HCT116 (cell line): ENCODE measurements around the gene ADIPOQ. TPM values are rescaled to one million over a fixed set of nuclear protein-coding genes. Genes with fewer than 3 reads are reported as not detected.

Experiments
- ATAC-seq: fragments of 200-7000 bp; cut with Tn5 transposase; 2 replicates; pipeline ENCODE4 v1.9.1; 2020; ENCODE audit warnings: mild to moderate bottlenecking, moderate library complexity
- BruUV-seq: library from RNA; stranded (reverse); fragments of 400-500 nt; replicated peaks from 2 replicates; lab custom pipeline; 2021; lab: Mats Ljungman, UMichigan
- CTCF ChIA-PET: fragments of 300-600 bp; sonication (Branson Sonifier 250); formaldehyde crosslinking; loops from one replicate; lab custom pipeline; 2021; ENCODE audit warnings: antibody characterized with exemption; lab: Charles Lee
- POLR2A ChIA-PET: fragments of 300-600, 350-600 bp; sonication (Branson Sonifier 250); formaldehyde crosslinking; loops from one replicate; lab custom pipeline; 2021; ENCODE audit warnings: antibody characterized with exemption; lab: Charles Lee
- RAD21 ChIA-PET, 2 experiments: fragments of 300-600 bp; sonication (Branson Sonifier 250); formaldehyde crosslinking; loops; one replicate each; lab custom pipeline; 2023; ENCODE audit warnings: low total read pairs in 2 of 2; ENCODE audit not compliant: uncharacterized antibody in 2 of 2, unreplicated experiment in 2 of 2, low non-redundant PET in 1 of 2; lab: Charles Lee
- DNase-seq: peaks from one replicate; pipeline ENCODE4 v3.0.0-alpha.2; 2010; ENCODE audit warnings: low read depth, low spot score
- H2AFZ ChIP-seq: fragments of 200-600 bp; shearing (Covaris generic), sonication (generic); 2 replicates; pipeline ENCODE4 v1.6.1; 2017; ENCODE audit warnings: low read depth, mixed run types, mixed read lengths, antibody characterized with exemption, low read length; ENCODE audit not compliant: poor library complexity, severe bottlenecking
- H3K27ac ChIP-seq: 2 replicates; pipeline ENCODE4 v1.5.1; 2012; ENCODE audit warnings: low read depth, low read length
- H3K27me3 ChIP-seq: fragments of 200-600 bp; sonication (generic); 2 replicates; pipeline ENCODE4 v1.6.1; 2016; ENCODE audit warnings: mixed run types, low read length, mixed read lengths; ENCODE audit not compliant: insufficient read depth
- H3K36me3 ChIP-seq, 2 experiments: fragments of 200-500 bp in 1 of 2; fragments of 200-600 bp in 1 of 2; sonication (Bioruptor generic) in 1 of 2; sonication (generic) in 1 of 2; 2 replicates each; pipeline versions ENCODE4 v1.5.1 to v1.6.1; 2014 to 2016; ENCODE audit warnings: low read length in 2 of 2, inconsistent platforms in 1 of 2, mixed read lengths in 1 of 2, mixed run types in 1 of 2; ENCODE audit not compliant: insufficient read depth in 2 of 2, control insufficient read depth in 1 of 2
- H3K4me1 ChIP-seq, 2 experiments: fragments of 200-600 bp in 1 of 2; sonication (generic) in 1 of 2; 2 replicates each; pipeline versions ENCODE4 v1.5.1 to v1.6.1; 2012 to 2017; ENCODE audit warnings: low read length in 2 of 2, inconsistent platforms in 1 of 2, mild to moderate bottlenecking in 1 of 2, mixed read lengths in 1 of 2, mixed run types in 1 of 2, moderate library complexity in 1 of 2; ENCODE audit not compliant: insufficient read depth in 2 of 2, control insufficient read depth in 1 of 2
- H3K4me2 ChIP-seq: fragments of 200-600 bp; sonication (generic); 2 replicates; pipeline ENCODE4 v1.6.1; 2017; ENCODE audit warnings: mixed run types, low read length, mixed read lengths
- H3K4me3 ChIP-seq, 2 experiments: fragments of 200-600 bp in 1 of 2; sonication (generic) in 1 of 2; replicated peaks in 1 of 2; 2 replicates each; pipeline ENCODE4 v1.5.1; 2011 to 2016; ENCODE audit warnings: low read length in 2 of 2, control low read depth in 1 of 2, low read depth in 1 of 2, mild to moderate bottlenecking in 1 of 2, mixed read lengths in 1 of 2, mixed run types in 1 of 2
- H3K79me2 ChIP-seq: fragments of 200-600 bp; sonication (generic); 2 replicates; pipeline ENCODE4 v1.6.1; 2017; ENCODE audit warnings: mild to moderate bottlenecking, mixed run types, low read length, moderate library complexity, mixed read lengths; ENCODE audit not compliant: insufficient read depth
- H3K9ac ChIP-seq: fragments of 200-600 bp; sonication (generic); 2 replicates; pipeline ENCODE4 v1.6.1; 2016; ENCODE audit warnings: low read length, mixed read lengths
- H3K9me2 ChIP-seq: fragments of 200-600 bp; sonication (generic), shearing (Covaris generic); 2 replicates; pipeline ENCODE4 v1.6.1; 2017; ENCODE audit warnings: mixed run types, mild to moderate bottlenecking, moderate library complexity; ENCODE audit not compliant: insufficient read depth
- H3K9me3 ChIP-seq, 2 experiments: fragments of 200-500 bp in 1 of 2; fragments of 200-600 bp in 1 of 2; sonication (Bioruptor generic) in 1 of 2; sonication (generic) in 1 of 2; 2 replicates each; pipeline ENCODE4 v1.6.1; 2014 to 2017; ENCODE audit warnings: low read length in 2 of 2, mixed read lengths in 2 of 2, inconsistent platforms in 1 of 2, low read depth in 1 of 2, mild to moderate bottlenecking in 1 of 2, mixed run types in 1 of 2, moderate library complexity in 1 of 2; ENCODE audit not compliant: control insufficient read depth in 1 of 2, insufficient read depth in 1 of 2
- H4K20me1 ChIP-seq: fragments of 200-600 bp; sonication (generic), shearing (Covaris generic); 2 replicates; pipeline ENCODE4 v1.6.1; 2017; ENCODE audit warnings: mixed run types, mild to moderate bottlenecking, moderate library complexity; ENCODE audit not compliant: insufficient read depth
- ATF3 ChIP-seq: IDR thresholded peaks from 2 replicates; pipeline ENCODE4 v1.6.1; 2012
- CEBPB ChIP-seq: IDR thresholded peaks from 2 replicates; pipeline ENCODE4 v1.6.1; 2012; ENCODE audit warnings: low read depth
- CTCF ChIP-seq, 3 experiments: fragments of 200-600 bp in 1 of 3; sonication (generic) in 1 of 3; IDR thresholded peaks in 2 of 3; conservative IDR thresholded peaks in 1 of 3; 2 replicates each; pipeline ENCODE4 v1.5.1; 2012 to 2017; ENCODE audit warnings: low read depth in 2 of 3, low read length in 2 of 3, antibody characterized with exemption in 1 of 3, borderline replicate concordance in 1 of 3, control low read depth in 1 of 3, mild to moderate bottlenecking in 1 of 3, mixed read lengths in 1 of 3, mixed run types in 1 of 3, moderate library complexity in 1 of 3; ENCODE audit not compliant: insufficient read depth in 1 of 3
- ELF1 ChIP-seq: IDR thresholded peaks from 2 replicates; pipeline ENCODE4 v1.6.1; 2012; ENCODE audit warnings: low read depth, borderline replicate concordance
- EZH2 ChIP-seq: fragments of 200-600 bp; sonication (generic); IDR thresholded peaks from 2 replicates; pipeline ENCODE4 v1.6.1; 2017; ENCODE audit warnings: antibody characterized with exemption, mixed run types
- FOSL1 ChIP-seq: IDR thresholded peaks from 2 replicates; pipeline ENCODE4 v1.6.1; 2012; ENCODE audit warnings: low read depth
- JUND ChIP-seq: IDR thresholded peaks from 2 replicates; pipeline ENCODE4 v1.6.1; 2012
- MAX ChIP-seq: IDR thresholded peaks from 2 replicates; pipeline ENCODE4 v1.6.1; 2012
- POLR2AphosphoS5 ChIP-seq: IDR thresholded peaks from 2 replicates; pipeline ENCODE4 v1.6.1; 2011; ENCODE audit warnings: mild to moderate bottlenecking, low read depth, low read length, moderate library complexity
- RAD21 ChIP-seq: IDR thresholded peaks from 2 replicates; pipeline ENCODE4 v1.6.1; 2012; ENCODE audit warnings: low read depth, mild to moderate bottlenecking
- REST ChIP-seq: IDR thresholded peaks from 2 replicates; pipeline ENCODE4 v1.6.1; 2012; ENCODE audit warnings: low read depth
- SIN3A ChIP-seq: IDR thresholded peaks from 2 replicates; pipeline ENCODE4 v1.6.1; 2012; ENCODE audit warnings: low read depth
- SRF ChIP-seq: IDR thresholded peaks from 2 replicates; pipeline ENCODE4 v1.6.1; 2012; ENCODE audit warnings: low read depth
- TCF7L2 ChIP-seq: IDR thresholded peaks from 2 replicates; pipeline ENCODE4 v1.7.0; 2011; ENCODE audit warnings: borderline replicate concordance, inconsistent platforms; ENCODE audit not compliant: insufficient read depth, insufficient read length; ENCODE audit errors: extremely low read depth
- YY1 ChIP-seq: IDR thresholded peaks from 2 replicates; pipeline ENCODE4 v1.6.1; 2011; ENCODE audit warnings: low read length, low read depth, moderate library complexity, mild to moderate bottlenecking; ENCODE audit not compliant: insufficient replicate concordance; ENCODE audit errors: extremely low read depth
- ZBTB33 ChIP-seq: IDR thresholded peaks from 2 replicates; pipeline ENCODE4 v1.6.1; 2011; ENCODE audit warnings: mild to moderate bottlenecking, low read length, moderate library complexity; ENCODE audit not compliant: insufficient replicate concordance; ENCODE audit errors: extremely low read depth
- ZNF274 ChIP-seq: fragments of 200-500 bp; sonication (Bioruptor generic); IDR thresholded peaks from 2 replicates; pipeline ENCODE4 v1.6.1; 2014; ENCODE audit warnings: mild to moderate bottlenecking, low read depth, low read length, inconsistent platforms
- intact Hi-C: fragments of 100-400 bp; cut with micrococcal nuclease; formaldehyde crosslinking; loops from 2 replicates; pipeline ENCODE4 v1.10.0; 2022
- total RNA-seq: library from RNA; stranded (reverse); gene quantifications from one replicate; pipeline ENCODE4 v1.2.1, GENCODE V29; 2021; ENCODE audit not compliant: unreplicated experiment

Gene ADIPOQ
- total RNA-seq, 1 experiment from 2014 or later = not detected

GRCh38 chr3:186798239-186798874, 44.2 kb upstream of the ADIPOQ start:
- POLR2A ChIA-PET = interaction anchor here (0.7 to 1.4 kb wide), 3 partner anchors 8 to 16 kb away, joined by 3 to 4 read pairs (median 3); partner anchors contain the start of genes EIF4A2 and RFC4
- BruUV-seq = no TSS peak
- TF ChIP-seq FOSL1 = no peak
- no peak for TF ChIP-seq SIN3A
- no peak for TF ChIP-seq ATF3
- TF ChIP-seq EZH2 = no peak
- no peak for TF ChIP-seq TCF7L2
- no peak for TF ChIP-seq JUND
- no peak for TF ChIP-seq YY1
- no peak for TF ChIP-seq CEBPB
- TF ChIP-seq SRF = no peak
- TF ChIP-seq ZBTB33 = no peak
- TF ChIP-seq MAX = no peak
- TF ChIP-seq POLR2AphosphoS5 = no peak
- no peak for TF ChIP-seq RAD21
- no peak for TF ChIP-seq ZNF274
- TF ChIP-seq ELF1 = no peak
- no peak for TF ChIP-seq CTCF (IDR thresholded peaks at IDR 0.05 in 2 of 3, conservative IDR thresholded peaks at IDR 0.05 in 1 of 3; ENCODE audit: borderline replicate concordance in 1 of 3, insufficient read depth in 1 of 3, low read depth in 2 of 3, low read length in 2 of 3)
- TF ChIP-seq REST = no peak
- H3K4me1 ChIP-seq = no peaks in the 10 kb centered on the region
- no peak for DNase-seq
- RAD21 ChIA-PET = no interaction called here
- H3K27me3 ChIP-seq = no peaks in the 10 kb centered on the region
- H3K4me3 ChIP-seq = no peak overlapping the region
- no peak overlapping the region for H3K27ac ChIP-seq
- no peak overlapping the region for H3K9ac ChIP-seq
- intact Hi-C loops = no loop called here
- H3K36me3 ChIP-seq = peaks cover 48 to 66% of the 10 kb centered on the region in 2 experiments
- H3K79me2 ChIP-seq = peaks cover 55% of the 10 kb centered on the region
- H3K9me2 ChIP-seq = no peaks in the 10 kb centered on the region
- CTCF ChIA-PET = no interaction called here
- H3K9me3 ChIP-seq = no peaks in the 10 kb centered on the region
- ATAC-seq = no peak
- H4K20me1 ChIP-seq = peaks cover 4% of the 10 kb centered on the region; the same call in 1 of the 2 replicates
- H3K4me2 ChIP-seq = no peak overlapping the region
- no peak overlapping the region for H2AFZ ChIP-seq
